Measurements from ENCODE around the gene STRADB.

DNA sequence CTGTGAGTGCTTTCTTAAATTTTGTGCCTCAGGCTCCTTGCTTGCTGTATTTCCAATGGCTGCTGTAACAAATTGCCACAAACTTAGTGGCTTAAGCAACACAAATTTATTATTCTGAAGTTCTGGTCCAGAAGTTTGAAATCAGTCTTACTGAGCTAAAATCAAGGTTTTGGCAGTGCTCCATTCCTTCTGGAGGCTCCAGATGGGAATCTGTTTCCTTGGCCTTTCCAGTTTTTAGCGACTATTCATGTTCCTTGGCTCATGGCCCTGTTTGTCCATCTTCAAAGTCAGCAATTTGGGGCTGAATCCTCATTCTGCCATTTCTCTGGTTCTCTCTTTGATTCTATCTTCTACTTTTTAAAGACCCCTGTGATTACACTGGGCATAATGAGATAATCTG, 31.8 kb downstream of the STRADB start:
- TF ChIP-seq SP1 (IDR thresholded peaks at IDR 0.05; ENCODE audit: low read depth) = no peak
- no peak for TF ChIP-seq RAD21 (IDR thresholded peaks at IDR 0.05; ENCODE audit: low read depth)
- TF ChIP-seq POLR2A (IDR thresholded peaks at IDR 0.05; ENCODE audit: borderline replicate concordance, extremely low read depth, insufficient read depth, insufficient read length) = no peak
- TF ChIP-seq, protein P1, sequence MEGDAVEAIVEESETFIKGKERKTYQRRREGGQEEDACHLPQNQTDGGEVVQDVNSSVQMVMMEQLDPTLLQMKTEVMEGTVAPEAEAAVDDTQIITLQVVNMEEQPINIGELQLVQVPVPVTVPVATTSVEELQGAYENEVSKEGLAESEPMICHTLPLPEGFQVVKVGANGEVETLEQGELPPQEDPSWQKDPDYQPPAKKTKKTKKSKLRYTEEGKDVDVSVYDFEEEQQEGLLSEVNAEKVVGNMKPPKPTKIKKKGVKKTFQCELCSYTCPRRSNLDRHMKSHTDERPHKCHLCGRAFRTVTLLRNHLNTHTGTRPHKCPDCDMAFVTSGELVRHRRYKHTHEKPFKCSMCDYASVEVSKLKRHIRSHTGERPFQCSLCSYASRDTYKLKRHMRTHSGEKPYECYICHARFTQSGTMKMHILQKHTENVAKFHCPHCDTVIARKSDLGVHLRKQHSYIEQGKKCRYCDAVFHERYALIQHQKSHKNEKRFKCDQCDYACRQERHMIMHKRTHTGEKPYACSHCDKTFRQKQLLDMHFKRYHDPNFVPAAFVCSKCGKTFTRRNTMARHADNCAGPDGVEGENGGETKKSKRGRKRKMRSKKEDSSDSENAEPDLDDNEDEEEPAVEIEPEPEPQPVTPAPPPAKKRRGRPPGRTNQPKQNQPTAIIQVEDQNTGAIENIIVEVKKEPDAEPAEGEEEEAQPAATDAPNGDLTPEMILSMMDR (IDR thresholded peaks at IDR 0.05 in 2 of 3, conservative IDR thresholded peaks at IDR 0.05 in 1 of 3; ENCODE audit: borderline replicate concordance in 1 of 3, insufficient read depth in 1 of 3, low read depth in 2 of 3, low read length in 2 of 3) = no peak
- TF ChIP-seq TCF7L2 (IDR thresholded peaks at IDR 0.05; ENCODE audit: borderline replicate concordance, extremely low read depth, insufficient read depth, insufficient read length) = no peak
- TF ChIP-seq, protein P2, sequence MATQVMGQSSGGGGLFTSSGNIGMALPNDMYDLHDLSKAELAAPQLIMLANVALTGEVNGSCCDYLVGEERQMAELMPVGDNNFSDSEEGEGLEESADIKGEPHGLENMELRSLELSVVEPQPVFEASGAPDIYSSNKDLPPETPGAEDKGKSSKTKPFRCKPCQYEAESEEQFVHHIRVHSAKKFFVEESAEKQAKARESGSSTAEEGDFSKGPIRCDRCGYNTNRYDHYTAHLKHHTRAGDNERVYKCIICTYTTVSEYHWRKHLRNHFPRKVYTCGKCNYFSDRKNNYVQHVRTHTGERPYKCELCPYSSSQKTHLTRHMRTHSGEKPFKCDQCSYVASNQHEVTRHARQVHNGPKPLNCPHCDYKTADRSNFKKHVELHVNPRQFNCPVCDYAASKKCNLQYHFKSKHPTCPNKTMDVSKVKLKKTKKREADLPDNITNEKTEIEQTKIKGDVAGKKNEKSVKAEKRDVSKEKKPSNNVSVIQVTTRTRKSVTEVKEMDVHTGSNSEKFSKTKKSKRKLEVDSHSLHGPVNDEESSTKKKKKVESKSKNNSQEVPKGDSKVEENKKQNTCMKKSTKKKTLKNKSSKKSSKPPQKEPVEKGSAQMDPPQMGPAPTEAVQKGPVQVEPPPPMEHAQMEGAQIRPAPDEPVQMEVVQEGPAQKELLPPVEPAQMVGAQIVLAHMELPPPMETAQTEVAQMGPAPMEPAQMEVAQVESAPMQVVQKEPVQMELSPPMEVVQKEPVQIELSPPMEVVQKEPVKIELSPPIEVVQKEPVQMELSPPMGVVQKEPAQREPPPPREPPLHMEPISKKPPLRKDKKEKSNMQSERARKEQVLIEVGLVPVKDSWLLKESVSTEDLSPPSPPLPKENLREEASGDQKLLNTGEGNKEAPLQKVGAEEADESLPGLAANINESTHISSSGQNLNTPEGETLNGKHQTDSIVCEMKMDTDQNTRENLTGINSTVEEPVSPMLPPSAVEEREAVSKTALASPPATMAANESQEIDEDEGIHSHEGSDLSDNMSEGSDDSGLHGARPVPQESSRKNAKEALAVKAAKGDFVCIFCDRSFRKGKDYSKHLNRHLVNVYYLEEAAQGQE (IDR thresholded peaks at IDR 0.05; ENCODE audit: low read depth) = no peak

Measured in HCT116 (cell line).